ENCODE results near the gene KBTBD13. TPM values are rescaled to one million over a fixed set of nuclear protein-coding genes. Genes with fewer than 3 reads are reported as not detected.
A peak's percentile ranks its signal among the peaks of the same experiment; 100 is the strongest.
"Not testable (repeated sequence)": the region's sequence is repeated elsewhere in the genome, so short reads cannot be mapped to it uniquely, and the experiment has no call there.

The KBTBD13 gene
- total RNA-seq, 4 donors from 2014 or later, result 0.46 to 1.4 (median 1.1) TPM

DNA sequence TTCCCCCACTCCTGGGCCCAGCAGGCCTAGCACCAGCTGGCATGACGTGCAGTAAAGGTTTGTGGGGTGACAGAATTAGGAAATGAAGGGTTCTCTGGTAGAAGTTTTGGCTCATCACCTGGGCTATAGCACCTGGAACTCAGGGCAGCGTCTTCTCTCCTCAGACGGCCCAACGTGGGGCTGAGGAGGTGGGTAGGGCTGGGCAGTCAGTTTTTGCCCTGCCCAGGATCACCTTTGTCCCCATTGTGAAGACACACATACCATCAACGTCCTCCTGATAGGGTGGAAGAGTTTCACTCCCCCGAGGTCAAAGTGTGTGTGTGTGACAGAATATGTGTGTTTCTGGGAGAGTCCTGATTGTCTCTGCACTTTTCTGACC is 12.1 kb downstream of the KBTBD13 start:
- no peaks in the 10 kb centered on the region for H3K27me3 ChIP-seq
- H3K4me3 ChIP-seq, result no peak overlapping the region
- intact Hi-C loops (cut with DNase I; ENCODE audit: low total_unique reads), result no loop called here
- H3K4me1 ChIP-seq, result peaks cover 30 to 33% of the 10 kb centered on the region in 2 donors
- no peaks in the 10 kb centered on the region for H3K9me3 ChIP-seq
- in situ Hi-C loops (cut with MboI; ENCODE audit: low sequenced_read_pairs in 4 of 4), result loop anchor here in 2 of 4 donors (5.0 to 10.0 kb wide), 2 partner anchors 36 to 54 kb away; no protein-coding TSS in a partner anchor
- peak in 1 of 2 donors; percentile 10 for ATAC-seq
- no peak for DNase-seq
- TF ChIP-seq, protein P1, sequence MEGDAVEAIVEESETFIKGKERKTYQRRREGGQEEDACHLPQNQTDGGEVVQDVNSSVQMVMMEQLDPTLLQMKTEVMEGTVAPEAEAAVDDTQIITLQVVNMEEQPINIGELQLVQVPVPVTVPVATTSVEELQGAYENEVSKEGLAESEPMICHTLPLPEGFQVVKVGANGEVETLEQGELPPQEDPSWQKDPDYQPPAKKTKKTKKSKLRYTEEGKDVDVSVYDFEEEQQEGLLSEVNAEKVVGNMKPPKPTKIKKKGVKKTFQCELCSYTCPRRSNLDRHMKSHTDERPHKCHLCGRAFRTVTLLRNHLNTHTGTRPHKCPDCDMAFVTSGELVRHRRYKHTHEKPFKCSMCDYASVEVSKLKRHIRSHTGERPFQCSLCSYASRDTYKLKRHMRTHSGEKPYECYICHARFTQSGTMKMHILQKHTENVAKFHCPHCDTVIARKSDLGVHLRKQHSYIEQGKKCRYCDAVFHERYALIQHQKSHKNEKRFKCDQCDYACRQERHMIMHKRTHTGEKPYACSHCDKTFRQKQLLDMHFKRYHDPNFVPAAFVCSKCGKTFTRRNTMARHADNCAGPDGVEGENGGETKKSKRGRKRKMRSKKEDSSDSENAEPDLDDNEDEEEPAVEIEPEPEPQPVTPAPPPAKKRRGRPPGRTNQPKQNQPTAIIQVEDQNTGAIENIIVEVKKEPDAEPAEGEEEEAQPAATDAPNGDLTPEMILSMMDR (IDR thresholded peaks at IDR 0.05 in 4 of 5, conservative IDR thresholded peaks at IDR 0.05 in 1 of 5), result no peak
- no peak for TF ChIP-seq POLR2A (IDR thresholded peaks at IDR 0.05)
- H3K27ac ChIP-seq, result peak overlapping the region; percentile 59 to 81 (median 70)
- no peaks in the 10 kb centered on the region for H3K36me3 ChIP-seq

DNA sequence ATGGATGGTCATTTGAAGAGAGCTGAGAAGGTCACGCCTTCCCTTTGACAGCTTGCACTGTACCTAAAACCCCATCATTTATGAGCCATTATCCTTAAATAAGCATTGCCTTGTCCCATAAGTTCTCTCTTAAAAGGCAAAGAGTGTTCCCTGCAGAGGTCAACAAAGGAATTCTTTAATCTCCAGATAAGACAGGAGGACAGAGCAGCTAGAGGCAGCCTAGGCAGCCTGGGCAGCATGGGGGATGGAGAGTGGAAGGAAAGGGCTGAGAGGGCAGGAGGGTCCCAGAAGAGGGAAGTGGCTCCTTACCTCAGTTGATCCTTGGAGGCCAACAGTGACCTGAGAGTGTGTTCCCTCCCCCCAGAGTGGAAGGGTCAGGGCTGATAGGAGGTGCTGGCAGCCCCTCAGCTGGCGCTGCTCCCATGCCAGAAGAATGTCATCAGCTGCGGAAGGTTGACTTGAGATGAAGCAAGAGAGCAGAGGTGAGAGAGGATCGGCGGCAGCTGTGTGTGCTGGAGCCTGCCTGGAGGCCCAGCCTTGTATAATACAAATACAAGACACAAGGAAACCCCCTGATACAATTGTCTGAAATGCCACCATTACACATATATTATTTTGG is 12.8 kb downstream of the KBTBD13 start:
- no peaks in the 10 kb centered on the region for H3K27me3 ChIP-seq
- H3K36me3 ChIP-seq, result no peaks in the 10 kb centered on the region
- intact Hi-C loops (cut with DNase I; ENCODE audit: low total_unique reads) (no loop called here), in situ Hi-C loops (cut with MboI; ENCODE audit: low sequenced_read_pairs in 4 of 4) (loop anchor here in 2 of 4 donors (5.0 to 10.0 kb wide), 2 partner anchors 37 to 55 kb away; no protein-coding TSS in a partner anchor)
- ATAC-seq, result no peak
- no peaks in the 10 kb centered on the region for H3K9me3 ChIP-seq
- H3K4me1 ChIP-seq, result peaks cover 30 to 33% of the 10 kb centered on the region in 2 donors
- H3K4me3 ChIP-seq, result no peak overlapping the region
- H3K27ac ChIP-seq, result peak overlapping the region; percentile 59 to 81 (median 70)
- TF ChIP-seq, protein P1 (IDR thresholded peaks at IDR 0.05 in 4 of 5, conservative IDR thresholded peaks at IDR 0.05 in 1 of 5), result no peak
- TF ChIP-seq POLR2A (IDR thresholded peaks at IDR 0.05), result no peak
- DNase-seq, result peak in 1 of 2 donors; percentile 25

DNA sequence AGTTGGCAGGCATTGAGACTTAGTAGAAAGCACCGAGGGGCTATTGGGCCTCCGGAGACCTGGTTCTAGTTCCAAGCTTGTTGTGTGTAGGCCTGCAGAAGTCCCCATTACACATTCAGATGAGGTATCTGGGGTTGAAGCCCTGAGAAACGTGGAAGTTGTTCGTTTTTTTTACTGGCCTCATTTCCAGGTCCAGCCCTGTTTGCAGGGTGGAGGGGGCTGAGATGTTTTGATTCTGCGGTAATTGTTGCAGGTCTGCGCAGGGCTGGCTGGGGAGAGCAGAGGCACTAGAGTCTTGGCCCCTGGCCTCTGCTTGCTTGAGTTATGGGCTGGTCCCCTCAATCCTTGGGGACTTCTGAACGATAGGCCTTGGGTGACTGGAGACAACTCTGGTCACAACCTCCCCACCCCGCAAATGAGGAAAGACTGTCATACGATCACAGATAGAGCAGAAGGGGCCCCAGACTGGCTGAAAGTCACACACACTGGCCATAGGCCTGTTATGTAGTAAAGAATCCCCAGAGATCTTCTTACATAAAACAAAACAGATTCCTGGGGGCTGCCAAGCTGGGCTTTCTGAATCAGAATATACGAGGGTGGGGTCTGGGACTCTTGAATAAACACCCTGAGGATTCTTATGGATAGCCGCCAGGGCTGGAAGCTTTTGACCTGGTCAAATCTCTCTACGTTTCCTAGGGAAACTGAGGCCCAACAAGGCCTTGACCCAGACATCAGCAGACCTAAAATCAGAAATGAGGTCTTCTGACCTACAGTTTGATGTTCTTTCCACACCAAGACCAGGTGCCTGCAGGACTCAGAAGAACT is 15.6 kb downstream of the KBTBD13 start:
- in situ Hi-C loops (cut with MboI; ENCODE audit: low sequenced_read_pairs in 4 of 4), result loop anchor here in 1 of 4 donors (10.0 kb wide), 1 partner anchor 57 kb away; no protein-coding TSS in a partner anchor
- no peak for DNase-seq
- H3K36me3 ChIP-seq, result no peaks in the 10 kb centered on the region
- intact Hi-C loops (cut with DNase I; ENCODE audit: low total_unique reads), result no loop called here
- no peaks in the 10 kb centered on the region for H3K27me3 ChIP-seq
- no peak overlapping the region for H3K4me3 ChIP-seq
- no peak overlapping the region for H3K27ac ChIP-seq
- TF ChIP-seq, protein P1 (IDR thresholded peaks at IDR 0.05 in 4 of 5, conservative IDR thresholded peaks at IDR 0.05 in 1 of 5), result no peak
- TF ChIP-seq POLR2A (IDR thresholded peaks at IDR 0.05), result no peak
- no peaks in the 10 kb centered on the region for H3K9me3 ChIP-seq
- ATAC-seq, result no peak
- H3K4me1 ChIP-seq, result peaks cover 29 to 32% of the 10 kb centered on the region in 2 donors

DNA sequence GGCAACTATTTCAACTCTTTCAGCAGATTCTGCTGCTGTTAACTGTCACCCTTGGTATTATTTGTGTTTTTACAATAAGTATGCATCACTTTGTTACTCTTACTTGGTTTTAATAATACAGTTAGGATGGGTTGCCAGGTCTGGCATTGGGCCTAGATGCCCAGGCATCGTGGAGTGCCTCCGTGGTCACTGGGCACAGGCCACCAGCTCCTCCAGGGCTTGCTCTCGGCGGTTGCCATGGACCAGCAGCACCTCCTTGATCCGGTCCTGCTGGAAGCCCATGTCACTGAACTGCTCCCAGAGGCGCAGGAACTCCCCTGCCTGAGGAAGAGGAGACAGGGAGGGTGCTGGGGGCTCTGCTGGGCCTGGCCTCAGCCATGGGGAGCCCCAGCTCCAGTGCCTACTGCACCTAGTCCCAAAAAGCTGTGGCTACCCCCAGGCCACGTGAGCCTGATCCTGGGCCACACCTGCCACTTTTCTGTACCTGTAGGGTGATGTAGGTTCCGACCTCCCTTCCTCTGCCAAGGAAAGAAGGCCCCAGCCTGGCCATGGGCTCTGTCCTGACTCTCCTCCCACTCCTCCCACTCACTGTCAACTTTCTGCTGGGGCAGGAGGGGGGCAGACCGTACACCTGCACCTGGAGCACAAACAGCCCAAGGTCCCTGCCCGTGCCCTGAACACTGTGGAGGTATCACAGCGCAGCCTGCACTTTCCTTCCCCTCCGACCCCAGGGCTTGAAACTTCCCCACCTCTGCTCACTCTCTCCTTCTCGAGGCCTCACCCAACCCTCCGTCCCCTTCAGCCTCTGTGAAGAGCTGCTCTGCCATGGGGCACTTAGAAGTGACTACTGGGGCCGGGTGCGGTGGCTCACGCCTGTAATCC is 16.6 kb downstream of the KBTBD13 start:
- in situ Hi-C loops (cut with MboI; ENCODE audit: low sequenced_read_pairs in 4 of 4) (loop anchor here in 1 of 4 donors (10.0 kb wide), 1 partner anchor 58 kb away; no protein-coding TSS in a partner anchor), intact Hi-C loops (cut with DNase I; ENCODE audit: low total_unique reads) (no loop called here)
- peaks cover 19 to 22% of the 10 kb centered on the region in 2 donors for H3K4me1 ChIP-seq
- DNase-seq, result no peak
- no peaks in the 10 kb centered on the region for H3K9me3 ChIP-seq
- TF ChIP-seq, protein P1 (IDR thresholded peaks at IDR 0.05 in 4 of 5, conservative IDR thresholded peaks at IDR 0.05 in 1 of 5), result no peak
- no peak for TF ChIP-seq POLR2A (IDR thresholded peaks at IDR 0.05)
- H3K36me3 ChIP-seq, result peaks cover 0 to 9% of the 10 kb centered on the region in 2 donors
- no peak for ATAC-seq
- H3K27me3 ChIP-seq, result no peaks in the 10 kb centered on the region
- H3K4me3 ChIP-seq, result no peak overlapping the region
- H3K27ac ChIP-seq, result no peak overlapping the region

DNA sequence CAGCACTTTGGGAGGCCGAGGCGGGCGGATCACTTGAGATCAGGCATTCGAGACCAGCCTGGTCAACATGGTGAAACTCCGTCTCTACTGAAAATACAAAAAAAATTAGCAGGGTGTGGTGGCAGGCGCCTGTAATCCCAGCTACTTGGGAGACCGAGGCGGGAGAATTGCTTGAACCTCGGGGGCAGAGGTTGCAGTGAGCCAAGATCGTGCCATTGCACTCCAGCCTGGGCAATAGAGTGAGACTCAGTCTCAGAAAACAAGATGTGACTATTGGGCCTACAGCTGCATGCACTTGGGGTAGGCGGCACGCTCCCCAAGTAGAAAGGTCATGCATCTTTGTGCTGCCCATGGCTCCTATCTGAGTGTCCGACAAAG is 17.2 kb downstream of the KBTBD13 start:
- in situ Hi-C loops (cut with MboI; ENCODE audit: low sequenced_read_pairs in 4 of 4), result loop anchor here in 1 of 4 donors (10.0 kb wide), 1 partner anchor 59 kb away; no protein-coding TSS in a partner anchor
- intact Hi-C loops (cut with DNase I; ENCODE audit: low total_unique reads); H3K9me3 ChIP-seq; H3K27me3 ChIP-seq; DNase-seq; H3K4me3 ChIP-seq; H3K27ac ChIP-seq; ATAC-seq: not testable (repeated sequence)
- peaks cover 0 to 16% of the 10 kb centered on the region in 2 donors for H3K36me3 ChIP-seq
- H3K4me1 ChIP-seq, result peaks cover 13 to 17% of the 10 kb centered on the region in 2 donors

Data from gastrocnemius medialis (tissue), 4 donors.